K562 (cell line): ENCODE results near the gene MAGI2. TPM values are rescaled to one million over a fixed set of nuclear protein-coding genes. Genes with fewer than 3 reads are reported as not detected.

Experiments used
- ATAC-seq: fragments of 200-7000 bp; cut with Tn5 transposase; 3 replicates; pipeline ENCODE4 v1.9.1; 2020; ENCODE audit warnings: moderate library complexity
- BruUV-seq: library from RNA; stranded (reverse); fragments of 400-500 nt; replicated peaks from 2 replicates; lab custom pipeline; 2021; lab: Mats Ljungman, UMichigan
- CTCF ChIA-PET: fragments of 300-600 bp; formaldehyde crosslinking; extraction: SDS; loops from one replicate; lab custom pipeline; 2021; ENCODE audit warnings: low intra/inter-chr PET ratio; lab: Yijun Ruan, JAX
- POLR2A ChIA-PET: fragments of 300-600, 350-650 bp; sonication (Branson Sonifier 250); formaldehyde crosslinking; extraction: SDS; loops from one replicate; lab custom pipeline; 2021; ENCODE audit warnings: antibody characterized with exemption, inconsistent platforms; lab: Yijun Ruan, JAX
- DNase-seq, 4 experiments: peaks; one replicate each; pipeline versions ENCODE4 v3.0.0 to v3.0.0-alpha.2; 2011 to 2018; ENCODE audit warnings: low spot score in 3 of 4, mixed read lengths in 3 of 4; ENCODE audit errors: extremely low read depth in 1 of 4
- FAIRE-seq: peaks from 2 replicates; lab custom pipeline; 2011; peaks lifted over from hg19 to GRCh38; lab: Jason Lieb, UNC
- H2AFZ ChIP-seq: 2 replicates; pipeline ENCODE4 v1.6.0; 2011; ENCODE audit warnings: low read depth, low read length, control low read depth, inconsistent platforms
- H3K27ac ChIP-seq: fragments of 200-600 bp; 3 replicates; pipeline ENCODE4 v1.8.0; 2011; ENCODE audit warnings: low read depth, mild to moderate bottlenecking, control low read depth, inconsistent platforms, low read length, moderate library complexity, mixed read lengths; ENCODE audit errors: extremely low read depth
- H3K27me3 ChIP-seq, 2 experiments: fragments of 300-600 bp in 1 of 2; 2 replicates in 1 of 2; 3 replicates in 1 of 2; pipeline versions ENCODE4 v1.6.0 to v1.8.0; 2011; ENCODE audit warnings: inconsistent platforms in 2 of 2, low read length in 2 of 2, mild to moderate bottlenecking in 1 of 2, mixed read lengths in 1 of 2, moderate library complexity in 1 of 2; ENCODE audit not compliant: control insufficient read depth in 2 of 2, insufficient read depth in 2 of 2
- H3K36me3 ChIP-seq: fragments of 300-600 bp; 3 replicates; pipeline ENCODE4 v1.8.0; 2011; ENCODE audit warnings: mild to moderate bottlenecking, low read length, inconsistent platforms; ENCODE audit not compliant: control insufficient read depth, insufficient read depth
- H3K4me1 ChIP-seq, 2 experiments: fragments of 200-600 bp in 1 of 2; replicated peaks in 1 of 2; 2 replicates in 1 of 2; 3 replicates in 1 of 2; pipeline versions ENCODE4 v1.5.1 to v1.8.0; 2011; ENCODE audit warnings: inconsistent platforms in 2 of 2, low read length in 2 of 2, mild to moderate bottlenecking in 1 of 2, mixed read lengths in 1 of 2, moderate library complexity in 1 of 2; ENCODE audit not compliant: control insufficient read depth in 2 of 2, insufficient read depth in 2 of 2
- H3K4me2 ChIP-seq: 2 replicates; pipeline ENCODE4 v1.6.1; 2011; ENCODE audit warnings: low read length, control low read depth, inconsistent platforms, mixed read lengths; ENCODE audit not compliant: insufficient read depth
- H3K4me3 ChIP-seq: fragments of 200-600 bp; sonication (generic), shearing (Covaris generic); 2 replicates; pipeline ENCODE4 v1.5.1; 2016; ENCODE audit warnings: control low read depth, inconsistent platforms
- H3K79me2 ChIP-seq: fragments of 200-600 bp; 3 replicates; pipeline ENCODE4 v1.8.0; 2011; ENCODE audit warnings: low read length, inconsistent platforms; ENCODE audit not compliant: control insufficient read depth, insufficient read depth
- H3K9ac ChIP-seq, 2 experiments: 2 replicates each; pipeline versions ENCODE4 v1.6.0 to v1.6.1; 2011; ENCODE audit warnings: low read depth in 2 of 2, low read length in 2 of 2, control low read depth in 1 of 2, inconsistent platforms in 1 of 2, mild to moderate bottlenecking in 1 of 2, mixed read lengths in 1 of 2; ENCODE audit not compliant: insufficient read depth in 1 of 2
- H3K9me1 ChIP-seq: one replicate; pipeline ENCODE4 v1.6.0; 2011; ENCODE audit warnings: inconsistent platforms, mild to moderate bottlenecking, low read length, moderate library complexity; ENCODE audit not compliant: control insufficient read depth, insufficient read depth
- H3K9me3 ChIP-seq: replicated peaks from 2 replicates; pipeline ENCODE4 v1.5.1; 2011; ENCODE audit warnings: low read depth, low read length, inconsistent platforms; ENCODE audit not compliant: control insufficient read depth, insufficient read depth
- H4K20me1 ChIP-seq: replicated peaks from 2 replicates; pipeline ENCODE4 v1.6.1; 2011; ENCODE audit warnings: low read length, inconsistent platforms, mixed read lengths; ENCODE audit not compliant: control insufficient read depth, insufficient read depth
- ATF7 ChIP-seq: fragments of 450-650 bp; IDR thresholded peaks from 2 replicates; pipeline ENCODE4 v1.7.1; 2014; ENCODE audit warnings: mild to moderate bottlenecking, moderate library complexity
- COPS2 ChIP-seq: fragments of 450-650 bp; conservative IDR thresholded peaks from 2 replicates; pipeline ENCODE4 v1.6.1; 2016; ENCODE audit warnings: mild to moderate bottlenecking, moderate library complexity
- HNRNPL ChIP-seq: fragments of 200-400 bp; formaldehyde crosslinking; IDR thresholded peaks from 2 replicates; pipeline ENCODE4 v1.6.1; 2017; ENCODE audit warnings: low read depth, mild to moderate bottlenecking, low read length
- HOXB6 ChIP-seq: fragments of 250-450 bp; sonication (Bioruptor Pico); IDR thresholded peaks from 2 replicates; pipeline ENCODE4 v1.5.1; 2022; ENCODE audit warnings: mild to moderate bottlenecking, borderline replicate concordance
- ILK ChIP-seq: fragments of 450-650 bp; IDR thresholded peaks from 2 replicates; pipeline ENCODE4 v1.6.1; 2016; ENCODE audit warnings: missing genetic modification characterization, low read depth, mild to moderate bottlenecking, missing compliant biosample characterization, moderate library complexity, borderline replicate concordance
- NCOA4 ChIP-seq: fragments of 450-650 bp; IDR thresholded peaks from 2 replicates; pipeline ENCODE4 v1.6.1; 2018; ENCODE audit warnings: mild to moderate bottlenecking; ENCODE audit not compliant: partially characterized antibody
- NR4A1 ChIP-seq, 2 experiments: fragments of 250-450 bp in 1 of 2; fragments of 450-650 bp in 1 of 2; sonication (Bioruptor Pico) in 1 of 2; IDR thresholded peaks; 2 replicates each; pipeline versions ENCODE4 v1.4.0 to v1.6.1; 2016 to 2020; ENCODE audit warnings: mild to moderate bottlenecking in 2 of 2, missing compliant biosample characterization in 1 of 2, missing genetic modification characterization in 1 of 2, moderate library complexity in 1 of 2
- PPARD ChIP-seq: fragments of 250-450 bp; sonication (Bioruptor Pico); IDR thresholded peaks from 2 replicates; pipeline ENCODE4 v1.8.0; 2022; ENCODE audit warnings: inconsistent platforms, mild to moderate bottlenecking, moderate library complexity
- SNIP1 ChIP-seq: fragments of 450-650 bp; IDR thresholded peaks from 2 replicates; pipeline ENCODE4 v1.7.1; 2017; ENCODE audit warnings: low read depth, mild to moderate bottlenecking
- SUPT5H ChIP-seq: fragments of 450-650 bp; IDR thresholded peaks from 2 replicates; pipeline ENCODE4 v1.6.1; 2016
- ZNF589 ChIP-seq: fragments of 200-800 bp; sonication (Bioruptor generic); IDR thresholded peaks from 2 replicates; pipeline ENCODE4 v1.6.1; 2016; ENCODE audit warnings: low read depth, missing genetic modification characterization, missing compliant biosample characterization
- WGBS: fragments of 100-300 bp; shearing (Covaris generic); methylation state at CpG from one replicate; pipeline ENCODE4 v1.1.6; 2016; ENCODE audit warnings: low coverage, mixed read lengths; ENCODE audit not compliant: insufficient coverage; ENCODE audit errors: missing lambda C conversion rate; 5-methylcytosine and 5-hydroxymethylcytosine counted together
- in situ Hi-C: fragments of 300-500 bp; cut with MboI; formaldehyde crosslinking; loops from 4 replicates; pipeline ENCODE4 v1.15.0; 2018; ENCODE audit warnings: inconsistent platforms, mixed read lengths
- intact Hi-C: fragments of 100-400 bp; cut with micrococcal nuclease; formaldehyde crosslinking; loops from 2 replicates; pipeline ENCODE4 v1.14.2; 2022
- polyA plus RNA-seq, 8 experiments: library from polyadenylated mRNA; depleted of rRNA in 4 of 8; stranded (reverse) in 5 of 8; unstranded in 3 of 8; fragments of >200 nt; fragmentation: Nextera tagmentation in 2 of 8; fragmentation: Illumina TruSeq in 1 of 8; extraction: Ambion mirVana in 2 of 8; extraction: Trizol in 1 of 8; gene quantifications; 2 replicates each; pipeline versions ENCODE4 v1.2.1 to v1.2.3, GENCODE V29; 2011 to 2014; ENCODE audit warnings: inconsistent platforms in 1 of 8, missing spikeins in 1 of 8
- total RNA-seq, 7 experiments: library from RNA; depleted of rRNA in 6 of 7; stranded (reverse); fragments of >200 nt in 6 of 7; fragmentation: Illumina TruSeq in 2 of 7; extraction: Trizol in 2 of 7; gene quantifications; 2 replicates each; pipeline versions ENCODE4 v1.2.1 to v1.2.3, GENCODE V29; 2011 to 2021; ENCODE audit warnings: low replicate concordance in 1 of 7
- TF ChIP-seq, protein P1 (sequence below): fragments of 200-800 bp; sonication (Bioruptor generic); IDR thresholded peaks from 2 replicates; pipeline ENCODE4 v1.6.1; 2016; ENCODE audit warnings: missing genetic modification characterization, missing compliant biosample characterization

MAGI2 gene
- total and polyA plus RNA-seq, 9 of the 15 experiments (the other 6 are each of a cell fraction or from before 2014, with no cell fraction given) = 0.27 to 1.4 (median 0.70) TPM

DNA sequence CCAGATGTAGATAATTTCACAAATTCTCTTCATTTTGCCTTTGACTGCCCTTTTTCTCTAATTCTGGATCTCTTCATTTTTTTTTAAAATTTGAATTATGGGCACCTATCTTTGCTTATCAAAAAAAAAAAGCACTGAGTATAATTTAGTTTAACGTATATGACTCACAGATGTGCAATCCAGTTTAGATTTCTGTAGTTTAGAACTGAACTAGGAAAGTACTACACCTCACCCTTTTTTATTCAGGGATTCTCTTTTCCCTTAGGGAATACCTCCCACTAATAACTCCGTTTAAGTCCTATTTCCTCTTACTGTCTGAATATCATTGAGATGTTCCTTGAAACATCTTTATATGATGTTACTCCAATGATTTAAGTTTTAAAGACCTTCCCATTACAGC is 665.0 kb downstream of the MAGI2 start:
- intact Hi-C loops = no loop called here
- no peak overlapping the region for H3K9ac ChIP-seq
- no peaks in the 10 kb centered on the region for H3K9me1 ChIP-seq
- no peaks in the 10 kb centered on the region for H3K4me1 ChIP-seq
- WGBS = 0% methylated on average over 2 of the region's 2 CpGs
- ATAC-seq (no peak), DNase-seq (no peak), FAIRE-seq (no peak)
- TF ChIP-seq SUPT5H (no peak), HNRNPL (no peak), ZNF589 (CRISPR knock-in tag) (no peak), PPARD (CRISPR knock-in tag) (no peak), ATF7 (no peak), ILK (tag) (no peak), SNIP1 (no peak), COPS2 (no peak), NR4A1 (CRISPR knock-in tag; IDR thresholded peaks at IDR 0.05) (no peak), NR4A1 (tag; IDR thresholded peaks at IDR 0.05) (no peak), HOXB6 (CRISPR knock-in tag) (no peak), NCOA4 (no peak)
- TF ChIP-seq, protein P1, sequence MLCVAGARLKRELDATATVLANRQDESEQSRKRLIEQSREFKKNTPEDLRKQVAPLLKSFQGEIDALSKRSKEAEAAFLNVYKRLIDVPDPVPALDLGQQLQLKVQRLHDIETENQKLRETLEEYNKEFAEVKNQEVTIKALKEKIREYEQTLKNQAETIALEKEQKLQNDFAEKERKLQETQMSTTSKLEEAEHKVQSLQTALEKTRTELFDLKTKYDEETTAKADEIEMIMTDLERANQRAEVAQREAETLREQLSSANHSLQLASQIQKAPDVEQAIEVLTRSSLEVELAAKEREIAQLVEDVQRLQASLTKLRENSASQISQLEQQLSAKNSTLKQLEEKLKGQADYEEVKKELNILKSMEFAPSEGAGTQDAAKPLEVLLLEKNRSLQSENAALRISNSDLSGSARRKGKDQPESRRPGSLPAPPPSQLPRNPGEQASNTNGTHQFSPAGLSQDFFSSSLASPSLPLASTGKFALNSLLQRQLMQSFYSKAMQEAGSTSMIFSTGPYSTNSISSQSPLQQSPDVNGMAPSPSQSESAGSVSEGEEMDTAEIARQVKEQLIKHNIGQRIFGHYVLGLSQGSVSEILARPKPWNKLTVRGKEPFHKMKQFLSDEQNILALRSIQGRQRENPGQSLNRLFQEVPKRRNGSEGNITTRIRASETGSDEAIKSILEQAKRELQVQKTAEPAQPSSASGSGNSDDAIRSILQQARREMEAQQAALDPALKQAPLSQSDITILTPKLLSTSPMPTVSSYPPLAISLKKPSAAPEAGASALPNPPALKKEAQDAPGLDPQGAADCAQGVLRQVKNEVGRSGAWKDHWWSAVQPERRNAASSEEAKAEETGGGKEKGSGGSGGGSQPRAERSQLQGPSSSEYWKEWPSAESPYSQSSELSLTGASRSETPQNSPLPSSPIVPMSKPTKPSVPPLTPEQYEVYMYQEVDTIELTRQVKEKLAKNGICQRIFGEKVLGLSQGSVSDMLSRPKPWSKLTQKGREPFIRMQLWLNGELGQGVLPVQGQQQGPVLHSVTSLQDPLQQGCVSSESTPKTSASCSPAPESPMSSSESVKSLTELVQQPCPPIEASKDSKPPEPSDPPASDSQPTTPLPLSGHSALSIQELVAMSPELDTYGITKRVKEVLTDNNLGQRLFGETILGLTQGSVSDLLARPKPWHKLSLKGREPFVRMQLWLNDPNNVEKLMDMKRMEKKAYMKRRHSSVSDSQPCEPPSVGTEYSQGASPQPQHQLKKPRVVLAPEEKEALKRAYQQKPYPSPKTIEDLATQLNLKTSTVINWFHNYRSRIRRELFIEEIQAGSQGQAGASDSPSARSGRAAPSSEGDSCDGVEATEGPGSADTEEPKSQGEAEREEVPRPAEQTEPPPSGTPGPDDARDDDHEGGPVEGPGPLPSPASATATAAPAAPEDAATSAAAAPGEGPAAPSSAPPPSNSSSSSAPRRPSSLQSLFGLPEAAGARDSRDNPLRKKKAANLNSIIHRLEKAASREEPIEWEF (CRISPR knock-in tag) = no peak
- no peak overlapping the region for H3K27ac ChIP-seq
- no peaks in the 10 kb centered on the region; the same call in 1 of the 2 replicates for H3K9me3 ChIP-seq
- no peaks in the 10 kb centered on the region for H4K20me1 ChIP-seq
- in situ Hi-C loops = no loop called here
- no peaks in the 10 kb centered on the region for H3K36me3 ChIP-seq
- CTCF ChIA-PET = no interaction called here
- no peak overlapping the region for H3K4me3 ChIP-seq
- POLR2A ChIA-PET = no interaction called here
- H3K79me2 ChIP-seq = no peaks in the 10 kb centered on the region
- no TSS peak for BruUV-seq
- H3K4me2 ChIP-seq = no peak overlapping the region
- H3K27me3 ChIP-seq = no peaks in the 10 kb centered on the region
- no peak overlapping the region for H2AFZ ChIP-seq
